Dendritic cell treated with granulocyte-macrophage colony-stimulating factor and Interleukin-4, amounts not matched to agents 40 ng/mL and 50 ng/mL, for 4 days (primary cell): ENCODE measurements around the gene METTL15.
"Not testable (repeated sequence)": the region's sequence is repeated elsewhere in the genome, so short reads cannot be mapped to it uniquely, and the experiment has no call there.

Experiments used
- H3K27ac Mint-ChIP-seq: one replicate; pipeline ENCODE4 v1.8.0; 2022; ENCODE audit warnings: mild to moderate bottlenecking, mixed read lengths
- H3K27me3 Mint-ChIP-seq: one replicate; pipeline ENCODE4 v1.8.0; 2022; ENCODE audit warnings: mild to moderate bottlenecking, mixed read lengths
- H3K36me3 Mint-ChIP-seq: one replicate; pipeline ENCODE4 v1.8.0; 2022; ENCODE audit warnings: low read depth, mixed read lengths
- H3K4me1 Mint-ChIP-seq: one replicate; pipeline ENCODE4 v1.8.0; 2022; ENCODE audit warnings: low read depth, mixed read lengths
- H3K4me3 Mint-ChIP-seq: one replicate; pipeline ENCODE4 v1.8.0; 2022; ENCODE audit warnings: mild to moderate bottlenecking, moderate library complexity, mixed read lengths
- H3K9me3 Mint-ChIP-seq: one replicate; pipeline ENCODE4 v1.8.0; 2022; ENCODE audit warnings: mixed read lengths
- intact Hi-C: fragments of 100-400 bp; cut with micrococcal nuclease; formaldehyde crosslinking; loops from one replicate; pipeline ENCODE4 v1.15.0; 2022

The METTL15 gene

DNA sequence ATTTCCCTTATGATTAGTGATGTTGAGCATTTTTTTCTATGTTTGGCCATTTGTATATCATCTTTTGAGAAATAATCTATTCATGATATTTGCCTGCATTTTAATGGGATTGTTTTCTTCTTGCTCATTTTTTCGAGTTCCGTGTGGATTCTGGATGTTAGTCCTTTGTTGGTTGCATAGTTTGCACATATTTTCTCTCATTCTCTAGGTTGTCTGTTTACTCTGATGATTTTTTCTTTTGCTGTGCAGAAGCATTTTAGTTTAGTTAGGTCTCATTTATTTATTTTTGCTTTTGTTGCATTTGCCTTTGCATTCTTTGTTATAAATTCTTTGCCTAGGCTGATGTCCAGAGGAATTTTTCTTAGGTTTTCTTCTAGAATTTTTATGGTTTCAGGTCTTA lies 87.3 kb downstream of the METTL15 start:
- intact Hi-C loops, result no loop called here
- Mint-ChIP-seq H3K36me3 (peaks cover 12% of the 10 kb centered on the region), H3K9me3 (peaks cover 17% of the 10 kb centered on the region), H3K4me1 (no peaks in the 10 kb centered on the region), H3K27ac (no peak overlapping the region), H3K4me3 (no peak overlapping the region), H3K27me3 (no peaks in the 10 kb centered on the region)

DNA sequence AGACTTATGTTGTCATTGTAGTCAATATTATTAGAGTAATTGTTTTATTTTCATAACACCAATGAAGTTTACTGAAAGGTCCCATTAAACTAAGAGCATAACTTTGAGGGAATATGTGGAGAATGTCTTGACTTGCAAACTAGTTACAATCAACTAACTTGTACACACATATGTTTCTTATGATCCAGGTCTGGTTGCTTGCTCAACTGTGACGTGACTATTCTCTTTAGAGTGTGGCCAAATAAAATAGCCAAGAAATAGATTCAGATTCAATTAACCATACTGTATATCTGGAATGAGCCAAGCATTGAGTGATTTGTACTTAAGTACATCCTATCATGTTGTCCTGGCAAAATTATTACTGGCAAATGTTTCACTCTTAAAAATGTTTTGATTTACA lies 101.7 kb downstream of the METTL15 start:
- no peaks in the 10 kb centered on the region for H3K4me1 Mint-ChIP-seq
- H3K27me3 Mint-ChIP-seq, result no peaks in the 10 kb centered on the region
- peaks cover 18% of the 10 kb centered on the region for H3K36me3 Mint-ChIP-seq
- H3K9me3 Mint-ChIP-seq, result no peaks in the 10 kb centered on the region
- no peak overlapping the region for H3K4me3 Mint-ChIP-seq
- no peak overlapping the region for H3K27ac Mint-ChIP-seq
- intact Hi-C loops, result no loop called here

DNA sequence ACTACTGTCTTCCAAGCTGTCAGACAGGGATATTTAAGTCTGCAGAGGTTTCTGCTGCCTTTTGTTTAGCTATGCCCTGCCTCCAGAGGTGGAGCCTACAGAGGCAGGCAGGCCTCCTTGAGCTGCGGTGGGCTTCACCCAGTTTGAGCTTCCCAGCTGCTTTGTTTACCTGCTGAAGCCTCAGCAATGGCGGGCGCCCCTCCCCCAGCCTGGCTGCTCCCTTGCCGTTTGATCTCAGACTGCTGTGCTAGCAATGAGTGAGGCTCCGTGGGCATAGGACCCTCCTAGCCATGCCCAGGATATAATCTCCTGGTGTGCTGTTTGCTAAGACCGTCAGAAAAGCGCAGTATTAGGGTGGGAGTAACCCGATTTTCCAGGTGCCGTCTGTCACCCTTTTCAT lies 113.9 kb downstream of the METTL15 start:
- H3K4me1 Mint-ChIP-seq, intact Hi-C loops, H3K27ac Mint-ChIP-seq, H3K36me3 Mint-ChIP-seq, H3K27me3 Mint-ChIP-seq, H3K4me3 Mint-ChIP-seq: not testable (repeated sequence)
- H3K9me3 Mint-ChIP-seq, result peaks cover 29% of the 10 kb centered on the region

- H3K27ac Mint-ChIP-seq, result no peak overlapping the region
- intact Hi-C loops, result no loop called here
- H3K9me3 Mint-ChIP-seq, result peaks cover 29% of the 10 kb centered on the region
- peaks cover 6% of the 10 kb centered on the region for H3K36me3 Mint-ChIP-seq
- H3K27me3 Mint-ChIP-seq, result no peaks in the 10 kb centered on the region
- no peak overlapping the region for H3K4me3 Mint-ChIP-seq
- peaks cover under 1% of the 10 kb centered on the region for H3K4me1 Mint-ChIP-seq
These were observed 115.4 kb downstream of the METTL15 start for GRCh38 chr11:28223577-28223976.

GRCh38 chr11:28223994-28224393 lies 115.8 kb downstream of the METTL15 start:
- no peak overlapping the region for H3K4me3 Mint-ChIP-seq
- H3K27me3 Mint-ChIP-seq, result no peaks in the 10 kb centered on the region
- no peaks in the 10 kb centered on the region for H3K4me1 Mint-ChIP-seq
- H3K27ac Mint-ChIP-seq, result no peak overlapping the region
- intact Hi-C loops, result no loop called here
- H3K9me3 Mint-ChIP-seq, result peaks cover 28% of the 10 kb centered on the region
- peaks cover 6% of the 10 kb centered on the region for H3K36me3 Mint-ChIP-seq

- H3K4me1 Mint-ChIP-seq, result no peaks in the 10 kb centered on the region
- no peaks in the 10 kb centered on the region for H3K27me3 Mint-ChIP-seq
- H3K4me3 Mint-ChIP-seq, result no peak overlapping the region
- peaks cover 6% of the 10 kb centered on the region for H3K36me3 Mint-ChIP-seq
- no peak overlapping the region for H3K27ac Mint-ChIP-seq
- intact Hi-C loops, result no loop called here
- no peaks in the 10 kb centered on the region for H3K9me3 Mint-ChIP-seq
These were observed 119.3 kb downstream of the METTL15 start for GRCh38 chr11:28227460-28227859.

DNA sequence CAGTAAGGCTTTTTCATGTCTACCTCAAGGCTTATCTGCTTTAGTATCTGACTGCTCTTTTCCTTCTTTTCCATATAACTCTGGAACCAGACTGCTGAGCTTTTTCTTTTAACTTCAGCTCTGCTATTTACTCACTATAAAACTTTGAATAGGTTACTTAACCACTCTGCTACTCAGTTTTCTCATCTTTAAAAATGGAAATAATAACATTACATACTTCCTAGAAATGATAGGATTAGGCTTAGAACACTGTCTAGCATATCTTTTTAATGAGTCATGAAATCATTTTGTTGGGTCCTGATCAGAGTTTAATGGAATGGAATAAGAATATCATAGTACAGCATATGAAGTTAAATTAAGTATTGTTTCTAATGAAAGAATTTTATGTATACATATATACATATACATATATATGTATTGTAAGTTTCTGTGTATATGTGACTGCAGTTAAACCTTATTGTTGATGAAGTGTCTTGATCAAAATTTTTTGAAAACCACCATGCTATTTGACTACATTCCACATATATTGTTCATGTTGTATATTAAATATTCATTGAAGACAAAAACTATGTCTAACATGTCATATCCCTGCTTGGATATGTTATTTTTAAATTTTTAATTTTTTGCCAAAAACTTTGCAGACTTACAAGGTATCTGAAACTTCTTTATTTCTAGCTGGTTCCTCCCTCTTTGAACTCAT lies 120.2 kb downstream of the METTL15 start:
- Mint-ChIP-seq H3K36me3 (peaks cover 6% of the 10 kb centered on the region), H3K27ac (no peak overlapping the region), H3K4me1 (no peaks in the 10 kb centered on the region), H3K9me3 (no peaks in the 10 kb centered on the region), H3K27me3 (no peaks in the 10 kb centered on the region), H3K4me3 (no peak overlapping the region)
- intact Hi-C loops, result no loop called here

DNA sequence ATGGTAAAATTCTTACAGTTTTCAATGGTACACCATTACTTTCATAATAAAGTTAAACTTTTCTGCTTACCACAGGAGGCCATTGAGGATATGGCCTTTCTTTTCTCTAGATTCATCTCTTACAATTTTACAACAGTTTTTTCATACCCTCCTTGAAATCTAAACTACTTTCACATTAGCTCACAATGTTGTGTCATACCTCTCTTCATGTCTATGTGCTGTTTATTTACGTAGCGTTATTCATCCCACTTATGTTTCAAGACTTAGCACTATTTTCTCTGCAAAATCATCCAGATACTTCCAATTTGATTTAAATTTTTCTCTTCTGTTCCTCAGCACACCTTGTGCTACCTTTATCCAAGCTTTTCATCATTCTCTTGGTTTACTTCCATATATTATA lies 123.3 kb downstream of the METTL15 start:
- H3K4me3 Mint-ChIP-seq, result no peak overlapping the region
- no peaks in the 10 kb centered on the region for H3K9me3 Mint-ChIP-seq
- H3K4me1 Mint-ChIP-seq, result no peaks in the 10 kb centered on the region
- intact Hi-C loops, result no loop called here
- H3K27me3 Mint-ChIP-seq, result no peaks in the 10 kb centered on the region
- no peak overlapping the region for H3K27ac Mint-ChIP-seq
- H3K36me3 Mint-ChIP-seq, result no peaks in the 10 kb centered on the region

DNA sequence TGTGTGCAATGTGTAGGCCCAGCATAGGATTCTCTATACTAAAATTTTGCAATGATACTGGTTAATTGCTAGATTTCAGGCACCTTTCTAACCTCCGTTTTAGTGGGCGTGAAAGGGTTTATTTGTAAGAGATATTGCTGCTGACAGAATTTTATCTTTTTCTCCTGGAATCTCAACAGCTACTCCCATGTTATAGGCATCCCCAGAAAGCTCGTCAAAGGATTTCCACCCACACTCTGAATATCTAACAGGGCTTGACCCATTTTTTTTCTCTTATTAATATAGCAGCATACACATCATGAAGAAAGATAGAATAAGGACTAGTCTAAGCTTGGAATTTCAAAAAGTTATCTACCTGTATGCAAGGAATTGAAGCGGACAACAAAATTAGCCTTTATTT lies 124.5 kb downstream of the METTL15 start:
- Mint-ChIP-seq H3K4me3 (no peak overlapping the region), H3K4me1 (no peaks in the 10 kb centered on the region), H3K36me3 (peaks cover 8% of the 10 kb centered on the region), H3K27me3 (no peaks in the 10 kb centered on the region), H3K27ac (no peak overlapping the region), H3K9me3 (peaks cover 10% of the 10 kb centered on the region)
- intact Hi-C loops, result no loop called here

DNA sequence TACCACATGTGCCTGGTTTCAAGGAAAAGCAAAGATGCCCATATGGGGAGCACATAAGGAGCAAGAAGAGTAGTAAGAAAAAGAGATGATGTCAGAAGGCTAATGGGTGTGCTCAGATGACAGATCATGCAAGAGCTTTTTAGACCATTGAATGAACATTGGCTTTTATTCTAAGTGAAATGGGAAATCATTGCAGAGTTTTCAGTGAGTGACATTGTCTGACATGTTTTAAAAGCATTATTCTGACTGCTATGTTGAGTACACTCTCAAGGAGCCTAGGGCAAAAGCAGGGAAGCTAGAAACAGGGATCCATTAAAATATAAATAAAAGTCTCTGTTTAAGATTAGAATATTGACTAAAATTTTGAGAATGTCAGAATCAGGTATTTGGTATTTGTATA lies 133.6 kb downstream of the METTL15 start:
- Mint-ChIP-seq H3K27me3 (no peaks in the 10 kb centered on the region), H3K27ac (no peak overlapping the region), H3K36me3 (peaks cover 23% of the 10 kb centered on the region), H3K4me1 (no peaks in the 10 kb centered on the region), H3K4me3 (no peak overlapping the region), H3K9me3 (peaks cover 36% of the 10 kb centered on the region)
- intact Hi-C loops, result no loop called here

DNA sequence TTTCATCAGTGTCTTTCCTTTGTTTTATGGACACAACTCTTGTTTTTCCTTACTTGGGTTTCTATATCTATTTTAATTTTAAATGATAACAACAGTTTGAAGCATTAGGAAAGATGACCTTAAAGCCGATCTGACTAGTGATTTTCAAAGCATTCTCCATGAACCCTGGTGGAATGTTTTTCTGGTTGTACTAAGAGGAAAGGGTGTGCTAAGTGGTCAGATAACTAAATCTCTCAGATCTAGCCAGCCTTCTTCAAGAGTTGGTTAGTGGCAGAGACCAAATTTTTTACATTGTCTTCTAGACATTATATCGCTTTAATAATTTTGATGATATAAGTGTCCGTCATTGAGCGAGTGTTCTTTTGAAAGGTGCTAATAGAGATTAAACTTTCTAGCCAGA lies 134.4 kb downstream of the METTL15 start:
- Mint-ChIP-seq H3K27me3 (no peaks in the 10 kb centered on the region), H3K27ac (no peak overlapping the region), H3K36me3 (peaks cover 16% of the 10 kb centered on the region), H3K4me3 (no peak overlapping the region), H3K4me1 (no peaks in the 10 kb centered on the region), H3K9me3 (peaks cover 27% of the 10 kb centered on the region)
- intact Hi-C loops, result no loop called here

- Mint-ChIP-seq H3K27ac (no peak overlapping the region), H3K4me1 (no peaks in the 10 kb centered on the region), H3K9me3 (peaks cover 26% of the 10 kb centered on the region), H3K36me3 (peaks cover 12% of the 10 kb centered on the region), H3K27me3 (no peaks in the 10 kb centered on the region), H3K4me3 (no peak overlapping the region)
- intact Hi-C loops, result no loop called here
These were observed 134.9 kb downstream of the METTL15 start for GRCh38 chr11:28243061-28243460.

GRCh38 chr11:28243581-28243980 lies 135.4 kb downstream of the METTL15 start:
- Mint-ChIP-seq H3K4me1 (no peaks in the 10 kb centered on the region), H3K27ac (no peak overlapping the region), H3K36me3 (peaks cover 10% of the 10 kb centered on the region), H3K9me3 (peaks cover 22% of the 10 kb centered on the region), H3K4me3 (no peak overlapping the region), H3K27me3 (no peaks in the 10 kb centered on the region)
- intact Hi-C loops, result no loop called here

- Mint-ChIP-seq H3K27ac (no peak overlapping the region), H3K4me1 (no peaks in the 10 kb centered on the region), H3K4me3 (no peak overlapping the region), H3K27me3 (no peaks in the 10 kb centered on the region), H3K9me3 (peaks cover 9% of the 10 kb centered on the region), H3K36me3 (peaks cover 6% of the 10 kb centered on the region)
- intact Hi-C loops, result no loop called here
These were observed 136.9 kb downstream of the METTL15 start for GRCh38 chr11:28245131-28245530.

DNA sequence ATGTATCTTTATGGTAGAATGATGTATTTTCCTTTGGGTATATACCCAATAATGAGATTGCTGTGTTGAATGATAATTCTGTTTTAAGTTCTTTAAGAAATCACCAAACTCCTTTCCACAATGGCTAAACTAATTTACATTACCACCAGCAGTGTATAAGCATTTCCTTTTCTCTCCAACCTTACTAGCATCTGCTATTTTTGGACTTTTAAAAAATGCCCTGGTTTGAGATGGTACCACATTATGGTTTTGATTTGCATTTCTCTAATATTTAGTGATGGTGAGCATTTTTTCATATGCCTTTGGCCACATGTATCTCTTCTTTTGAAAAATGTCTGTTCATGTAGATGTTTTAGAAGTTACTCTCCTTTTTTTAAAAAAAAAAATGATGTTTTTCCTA lies 142.0 kb downstream of the METTL15 start:
- Mint-ChIP-seq H3K9me3 (peaks cover 23% of the 10 kb centered on the region), H3K36me3 (peaks cover 6% of the 10 kb centered on the region), H3K27me3 (no peaks in the 10 kb centered on the region), H3K4me1 (no peaks in the 10 kb centered on the region), H3K27ac (no peak overlapping the region), H3K4me3 (no peak overlapping the region)
- intact Hi-C loops, result no loop called here
